ENCODE results near the gene DPP10. TPM values are rescaled to one million over a fixed set of nuclear protein-coding genes. Genes with fewer than 3 reads are reported as not detected.

Gene DPP10
- total RNA-seq, 1 donor from 2014 or later = 1.1 TPM

DNA sequence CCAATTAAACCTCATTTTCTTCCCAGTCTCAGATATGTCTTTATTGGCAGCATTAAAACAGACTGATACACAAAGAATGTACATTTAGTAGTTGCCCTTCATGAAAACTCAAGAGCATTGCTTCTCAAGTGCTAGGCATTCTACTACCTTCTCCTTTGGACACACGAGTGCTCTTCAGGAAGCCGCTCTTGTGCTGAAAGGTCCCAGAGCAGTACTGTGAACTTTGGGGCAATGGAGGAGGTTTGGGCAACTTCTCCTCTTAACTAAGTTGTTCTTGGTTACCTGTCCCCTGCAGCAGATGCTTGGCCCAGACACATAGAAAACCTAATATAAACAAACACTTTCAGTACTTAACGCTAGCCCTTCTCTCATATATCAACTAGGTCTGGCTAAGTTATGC lies 362.8 kb downstream of the DPP10 start:
- Histone ChIP-seq H3K4me2 (ENCODE audit: low read length) (no peak overlapping the region), H3K27me3 (ENCODE audit: insufficient read depth, low read length) (no peaks in the 10 kb centered on the region), H3K27ac (ENCODE audit: low read depth, low read length) (no peak overlapping the region), H3K9me3 (ENCODE audit: insufficient read depth, low read depth, low read length) (no peaks in the 10 kb centered on the region), H2AFZ (ENCODE audit: low read depth, low read length) (no peak overlapping the region), H3K79me2 (ENCODE audit: insufficient read depth, low read length) (no peaks in the 10 kb centered on the region), H4K20me1 (ENCODE audit: insufficient read depth, low read length) (no peaks in the 10 kb centered on the region), H3K9ac (ENCODE audit: low read length) (no peak overlapping the region), H3K36me3 (ENCODE audit: insufficient read depth, low read length) (no peaks in the 10 kb centered on the region), H3K4me1 (ENCODE audit: insufficient read depth, low read length) (no peaks in the 10 kb centered on the region), H3K4me3 (ENCODE audit: insufficient read depth, low read depth, low read length) (no peak overlapping the region)
- no peak overlapping the region for H3K27ac Mint-ChIP-seq (ENCODE audit: unreplicated experiment)
- H3K9me3 Mint-ChIP-seq (ENCODE audit: unreplicated experiment) = no peaks in the 10 kb centered on the region
- no peak overlapping the region for H3K4me3 Mint-ChIP-seq (ENCODE audit: unreplicated experiment)
- peaks cover 2% of the 10 kb centered on the region for H3K27me3 Mint-ChIP-seq (ENCODE audit: low read depth, unreplicated experiment)
- no peaks in the 10 kb centered on the region for H3K36me3 Mint-ChIP-seq (ENCODE audit: low read depth, unreplicated experiment)
- H3K4me1 Mint-ChIP-seq (ENCODE audit: low read depth, unreplicated experiment) = no peaks in the 10 kb centered on the region
- TF ChIP-seq, protein P1, sequence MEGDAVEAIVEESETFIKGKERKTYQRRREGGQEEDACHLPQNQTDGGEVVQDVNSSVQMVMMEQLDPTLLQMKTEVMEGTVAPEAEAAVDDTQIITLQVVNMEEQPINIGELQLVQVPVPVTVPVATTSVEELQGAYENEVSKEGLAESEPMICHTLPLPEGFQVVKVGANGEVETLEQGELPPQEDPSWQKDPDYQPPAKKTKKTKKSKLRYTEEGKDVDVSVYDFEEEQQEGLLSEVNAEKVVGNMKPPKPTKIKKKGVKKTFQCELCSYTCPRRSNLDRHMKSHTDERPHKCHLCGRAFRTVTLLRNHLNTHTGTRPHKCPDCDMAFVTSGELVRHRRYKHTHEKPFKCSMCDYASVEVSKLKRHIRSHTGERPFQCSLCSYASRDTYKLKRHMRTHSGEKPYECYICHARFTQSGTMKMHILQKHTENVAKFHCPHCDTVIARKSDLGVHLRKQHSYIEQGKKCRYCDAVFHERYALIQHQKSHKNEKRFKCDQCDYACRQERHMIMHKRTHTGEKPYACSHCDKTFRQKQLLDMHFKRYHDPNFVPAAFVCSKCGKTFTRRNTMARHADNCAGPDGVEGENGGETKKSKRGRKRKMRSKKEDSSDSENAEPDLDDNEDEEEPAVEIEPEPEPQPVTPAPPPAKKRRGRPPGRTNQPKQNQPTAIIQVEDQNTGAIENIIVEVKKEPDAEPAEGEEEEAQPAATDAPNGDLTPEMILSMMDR (IDR thresholded peaks at IDR 0.05; ENCODE audit: insufficient read depth, low read depth, low read length) = no peak
- no peak for TF ChIP-seq EZH2 (IDR thresholded peaks at IDR 0.05; ENCODE audit: insufficient read depth, low read length)
- FAIRE-seq = no peak
- DNase-seq (ENCODE audit: low read depth) = no peak

DNA sequence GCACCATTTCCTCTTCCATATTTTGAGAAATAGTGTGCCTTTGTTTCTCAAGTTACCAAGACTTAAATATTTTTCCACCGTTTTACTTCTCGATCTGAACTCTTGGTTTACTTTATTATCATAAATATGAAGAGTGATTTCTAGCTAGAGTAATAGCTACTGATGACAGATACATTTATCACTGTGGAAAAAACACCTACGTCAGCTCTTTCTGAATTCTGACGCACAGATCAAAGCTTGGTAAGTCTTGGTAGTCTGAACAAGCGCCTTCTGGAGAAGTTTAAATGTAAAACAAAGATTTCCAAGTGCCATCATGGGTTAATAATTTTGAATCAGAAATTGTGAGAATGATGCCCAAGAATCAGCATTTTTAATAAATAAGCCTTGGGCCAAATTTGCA lies 367.7 kb downstream of the DPP10 start:
- Histone ChIP-seq H4K20me1 (ENCODE audit: insufficient read depth, low read length) (no peaks in the 10 kb centered on the region), H3K27me3 (ENCODE audit: insufficient read depth, low read length) (no peaks in the 10 kb centered on the region), H3K4me2 (ENCODE audit: low read length) (no peak overlapping the region), H3K9me3 (ENCODE audit: insufficient read depth, low read depth, low read length) (no peaks in the 10 kb centered on the region), H2AFZ (ENCODE audit: low read depth, low read length) (no peak overlapping the region), H3K79me2 (ENCODE audit: insufficient read depth, low read length) (no peaks in the 10 kb centered on the region), H3K4me1 (ENCODE audit: insufficient read depth, low read length) (no peaks in the 10 kb centered on the region), H3K9ac (ENCODE audit: low read length) (no peak overlapping the region), H3K27ac (ENCODE audit: low read depth, low read length) (no peak overlapping the region), H3K4me3 (ENCODE audit: insufficient read depth, low read depth, low read length) (no peak overlapping the region), H3K36me3 (ENCODE audit: insufficient read depth, low read length) (no peaks in the 10 kb centered on the region)
- TF ChIP-seq EZH2 (IDR thresholded peaks at IDR 0.05; ENCODE audit: insufficient read depth, low read length) = no peak
- TF ChIP-seq, protein P1 (IDR thresholded peaks at IDR 0.05; ENCODE audit: insufficient read depth, low read depth, low read length) = no peak
- Mint-ChIP-seq H3K4me1 (ENCODE audit: low read depth, unreplicated experiment) (no peaks in the 10 kb centered on the region), H3K27me3 (ENCODE audit: low read depth, unreplicated experiment) (peaks cover 4% of the 10 kb centered on the region), H3K36me3 (ENCODE audit: low read depth, unreplicated experiment) (no peaks in the 10 kb centered on the region), H3K27ac (ENCODE audit: unreplicated experiment) (no peak overlapping the region), H3K4me3 (ENCODE audit: unreplicated experiment) (no peak overlapping the region), H3K9me3 (ENCODE audit: unreplicated experiment) (no peaks in the 10 kb centered on the region)
- FAIRE-seq (no peak), DNase-seq (ENCODE audit: low read depth) (no peak)

DNA sequence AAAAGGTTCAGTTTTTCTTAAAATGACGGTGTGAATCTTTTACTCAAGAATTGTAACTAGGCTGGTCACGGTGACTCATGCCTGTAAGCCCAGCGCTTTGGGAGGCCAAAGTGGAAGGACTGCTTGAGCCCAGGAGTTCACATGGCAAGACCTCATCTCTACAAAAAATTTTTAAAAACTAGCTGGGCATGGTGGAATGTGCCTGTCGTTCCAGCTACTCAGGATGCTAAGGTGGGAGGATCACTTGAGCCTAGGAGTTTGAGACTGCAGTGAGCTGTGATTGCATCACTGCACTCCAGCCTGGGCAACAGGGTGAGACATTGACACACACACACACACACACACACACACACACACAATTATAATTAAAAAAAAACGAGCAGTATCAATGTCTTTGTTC lies 369.8 kb downstream of the DPP10 start:
- Mint-ChIP-seq H3K4me3 (ENCODE audit: unreplicated experiment) (no peak overlapping the region), H3K4me1 (ENCODE audit: low read depth, unreplicated experiment) (no peaks in the 10 kb centered on the region), H3K27me3 (ENCODE audit: low read depth, unreplicated experiment) (peaks cover 4% of the 10 kb centered on the region), H3K9me3 (ENCODE audit: unreplicated experiment) (no peaks in the 10 kb centered on the region), H3K36me3 (ENCODE audit: low read depth, unreplicated experiment) (no peaks in the 10 kb centered on the region), H3K27ac (ENCODE audit: unreplicated experiment) (no peak overlapping the region)
- Histone ChIP-seq H3K36me3 (ENCODE audit: insufficient read depth, low read length) (no peaks in the 10 kb centered on the region), H3K9ac (ENCODE audit: low read length) (no peak overlapping the region), H3K9me3 (ENCODE audit: insufficient read depth, low read depth, low read length) (no peaks in the 10 kb centered on the region), H3K27me3 (ENCODE audit: insufficient read depth, low read length) (no peaks in the 10 kb centered on the region), H2AFZ (ENCODE audit: low read depth, low read length) (no peak overlapping the region), H3K79me2 (ENCODE audit: insufficient read depth, low read length) (no peaks in the 10 kb centered on the region), H3K4me2 (ENCODE audit: low read length) (no peak overlapping the region), H3K4me1 (ENCODE audit: insufficient read depth, low read length) (no peaks in the 10 kb centered on the region), H3K4me3 (ENCODE audit: insufficient read depth, low read depth, low read length) (no peak overlapping the region), H4K20me1 (ENCODE audit: insufficient read depth, low read length) (no peaks in the 10 kb centered on the region), H3K27ac (ENCODE audit: low read depth, low read length) (no peak overlapping the region)
- DNase-seq (ENCODE audit: low read depth) = no peak
- FAIRE-seq = no peak
- TF ChIP-seq, protein P1 (IDR thresholded peaks at IDR 0.05; ENCODE audit: insufficient read depth, low read depth, low read length) = no peak
- TF ChIP-seq EZH2 (IDR thresholded peaks at IDR 0.05; ENCODE audit: insufficient read depth, low read length) = no peak
